CD4-positive, alpha-beta T cell treated with Interleukin-12 subunit alpha and Interleukin-12 subunit beta, for 1 hour (primary cell): ENCODE measurements around the gene INPP1.

Experiments used
- DNase-seq: peaks from one replicate; pipeline ENCODE4 v3.0.0-alpha.2; 2020

INPP1 gene

DNA sequence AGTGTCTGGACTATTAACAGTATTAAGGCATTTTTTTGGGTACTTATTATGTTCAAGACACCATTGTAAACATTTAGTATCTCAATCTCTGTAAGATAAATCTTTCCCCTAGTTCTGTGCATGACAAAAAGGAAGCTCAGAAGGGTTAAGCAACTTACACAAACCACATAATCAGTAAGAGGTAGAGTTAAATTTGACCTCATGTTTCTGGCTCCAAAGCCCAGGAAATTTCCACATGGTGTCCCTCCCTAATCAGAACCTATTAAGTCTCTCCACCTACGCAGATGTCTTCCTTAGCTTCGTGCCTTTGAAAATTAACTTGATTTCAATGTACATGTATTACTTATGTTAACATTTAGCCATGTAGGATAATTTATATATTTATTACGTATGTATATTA lies 66.8 kb downstream of the INPP1 start:
- DNase-seq, result no peak

DNA sequence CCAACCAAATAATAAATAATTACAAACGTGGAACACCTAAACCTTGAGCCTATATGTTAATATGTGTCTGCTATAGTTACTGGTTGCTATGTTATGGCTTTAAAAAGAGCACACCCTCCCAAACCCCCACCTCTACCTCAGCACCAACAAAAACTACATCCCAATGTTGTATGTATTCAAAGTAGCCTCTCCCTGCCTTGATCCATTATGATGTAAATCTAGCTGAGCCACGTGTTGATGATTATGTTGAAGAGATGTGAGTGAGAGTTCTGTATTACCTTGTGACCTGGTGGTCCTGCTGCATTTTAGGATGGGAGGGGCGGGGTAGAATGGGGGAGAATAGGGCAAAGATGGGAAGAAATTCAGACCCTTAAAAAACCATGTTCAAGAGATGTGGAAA lies 69.6 kb downstream of the INPP1 start:
- no peak for DNase-seq

DNA sequence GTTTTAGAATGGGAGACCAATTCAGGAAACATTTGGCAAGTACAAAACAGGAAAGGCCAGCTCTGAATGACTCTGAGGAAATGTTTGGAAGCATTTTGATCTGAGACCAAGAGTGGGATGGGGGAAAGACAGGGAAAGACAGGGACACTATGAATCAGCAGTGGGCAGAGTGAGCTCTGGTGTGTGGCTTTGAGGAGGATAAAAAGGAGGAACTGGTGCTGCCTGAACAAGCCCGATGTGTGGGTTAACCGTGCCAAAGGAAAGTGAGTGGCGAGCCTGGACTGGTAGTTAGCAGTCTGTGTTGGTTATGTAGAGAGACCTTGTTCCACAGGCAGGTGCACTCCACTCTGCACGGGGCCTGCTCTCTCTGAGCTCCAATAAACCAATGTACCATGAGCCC lies 70.0 kb downstream of the INPP1 start:
- DNase-seq, result no peak

DNA sequence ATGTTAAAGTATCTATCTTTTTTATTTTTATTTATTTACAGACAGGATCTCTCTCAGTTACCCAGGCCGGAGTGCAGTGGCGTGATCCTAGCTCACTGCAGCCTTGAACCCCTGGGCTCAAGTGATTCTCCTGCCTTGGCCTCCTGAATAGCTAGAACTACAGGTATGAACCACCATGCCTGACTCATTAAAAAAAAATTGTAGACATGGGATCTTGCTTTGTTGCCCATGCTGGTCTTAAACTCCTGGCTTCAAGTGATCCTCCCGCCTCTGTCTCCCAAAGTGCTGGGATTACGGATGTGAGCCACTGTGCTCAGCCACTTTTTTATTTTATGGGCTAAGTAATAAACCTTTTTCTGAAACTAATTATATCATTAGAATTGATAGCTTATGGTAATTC lies 71.9 kb downstream of the INPP1 start:
- no peak for DNase-seq

DNA sequence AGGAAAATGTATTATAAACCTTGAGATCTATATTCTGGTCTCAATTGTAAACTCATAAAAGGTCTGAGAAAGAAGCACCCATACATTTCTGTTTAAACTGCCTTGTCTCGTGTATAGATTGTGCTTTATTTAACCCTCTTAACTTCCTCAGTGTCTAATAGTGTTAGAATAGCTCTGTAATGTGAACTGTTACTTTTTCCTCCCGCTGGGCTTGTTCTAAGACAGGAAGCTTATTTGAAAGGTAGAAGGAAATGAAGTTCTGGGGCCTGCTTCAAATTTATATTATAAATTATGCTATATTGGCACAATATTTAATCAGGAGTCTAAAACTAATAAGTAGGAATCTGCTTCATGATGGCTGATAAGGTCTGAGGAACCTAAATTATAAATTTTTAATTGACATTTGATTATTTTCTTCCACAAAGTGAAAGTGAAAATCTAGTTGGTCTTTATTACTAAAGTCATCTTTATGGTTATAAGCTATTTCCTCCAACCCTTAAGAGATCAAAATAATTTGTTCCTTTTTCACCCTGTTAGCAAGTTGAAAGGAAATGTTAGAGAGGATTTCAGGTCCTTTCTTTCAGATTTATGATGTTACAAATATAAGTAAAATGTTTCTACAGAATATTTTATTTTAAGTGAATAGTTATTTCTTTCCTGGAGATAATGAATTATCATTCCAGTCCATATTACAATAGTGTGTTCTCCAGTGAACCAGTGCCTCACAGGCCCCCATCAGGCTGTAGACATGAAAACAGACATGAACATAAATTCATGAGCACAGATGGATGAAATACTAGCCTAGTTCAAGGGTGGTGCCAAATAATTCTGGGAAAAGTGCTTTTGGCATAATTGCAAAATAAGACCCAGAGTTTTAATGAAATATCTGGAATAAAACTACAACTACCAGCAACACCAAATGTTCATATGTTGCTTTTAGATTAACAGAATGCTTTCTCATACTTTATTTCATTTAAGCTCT lies 72.7 kb downstream of the INPP1 start:
- DNase-seq, result peak; percentile 24

DNA sequence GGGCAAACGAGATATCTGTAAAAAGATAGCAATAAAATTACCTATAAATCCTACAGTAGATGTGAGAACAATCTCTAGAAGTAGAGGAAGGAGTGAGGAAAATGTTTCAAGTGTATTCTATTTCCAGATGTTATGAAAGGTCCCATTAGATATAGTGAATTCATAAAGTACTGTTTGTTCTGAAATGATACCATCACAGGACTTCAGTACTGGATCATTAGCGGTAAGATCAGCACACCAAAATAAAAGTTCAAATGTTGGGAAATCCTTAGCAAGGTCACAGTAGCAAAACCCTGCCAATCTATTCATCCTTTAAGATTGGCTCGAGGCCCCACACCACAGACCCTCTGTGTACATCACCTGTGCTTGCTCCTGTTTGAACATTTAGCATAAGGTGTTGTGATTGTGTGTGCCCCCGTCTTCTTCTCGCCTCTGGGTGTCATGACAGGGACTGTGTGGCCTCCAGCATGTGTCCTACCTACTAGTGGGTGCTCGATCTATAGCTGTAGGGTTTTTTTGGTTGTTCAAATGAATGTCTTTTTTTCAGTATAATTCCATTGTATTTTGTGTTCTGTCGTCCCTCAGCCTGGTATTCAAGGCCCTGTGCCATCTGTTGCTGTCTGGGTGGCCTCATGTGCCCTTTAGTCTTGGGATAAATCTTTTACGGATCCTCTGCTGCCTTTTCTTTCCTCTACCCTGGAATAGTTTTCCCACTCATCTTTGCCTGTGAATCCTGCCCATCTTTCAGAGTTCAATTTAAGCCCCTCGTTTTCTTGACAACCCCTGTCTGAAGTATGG lies 73.9 kb downstream of the INPP1 start:
- DNase-seq, result no peak

DNA sequence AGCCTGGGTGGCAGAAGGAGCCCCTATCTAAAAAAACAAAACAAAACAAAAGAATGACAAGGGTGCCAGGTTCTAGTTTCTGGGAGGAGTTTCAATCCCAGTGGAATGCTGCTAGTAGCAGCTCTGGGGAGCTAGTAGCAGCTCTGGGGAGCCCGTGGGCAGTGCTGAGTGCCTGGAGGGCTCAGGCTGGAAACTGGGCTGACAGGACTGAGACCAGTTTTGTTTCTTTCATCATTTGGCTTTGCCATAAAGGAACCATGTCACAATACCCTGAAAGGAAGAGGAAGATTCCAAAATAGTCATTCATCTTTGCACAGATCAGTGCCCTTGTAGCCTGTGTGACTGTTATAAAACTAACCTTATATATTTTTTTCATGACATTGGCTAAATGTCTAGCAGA lies 75.3 kb downstream of the INPP1 start:
- no peak for DNase-seq

DNA sequence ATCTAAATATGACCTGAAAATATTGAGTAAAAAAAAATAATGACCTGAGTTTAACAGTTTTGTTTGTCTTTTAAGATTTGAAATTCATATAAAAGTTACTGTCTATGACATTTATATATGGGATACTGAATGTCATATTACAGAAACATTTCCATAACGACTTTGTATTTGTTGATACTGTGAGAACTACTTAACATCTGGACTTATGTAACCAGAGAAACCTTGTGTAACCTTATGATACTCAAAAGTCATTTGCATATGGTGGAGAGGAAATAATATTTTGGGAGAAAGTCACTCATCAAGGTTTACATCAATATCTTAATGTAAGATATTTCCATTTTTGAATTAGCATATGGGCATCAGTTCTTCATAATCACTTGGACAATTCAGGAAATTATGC lies 77.4 kb downstream of the INPP1 start:
- no peak for DNase-seq
